T1000 (cell line): ENCODE measurements around the gene DENND1A.

Source experiments
- DNase-seq: peaks from one replicate; lab custom pipeline; 2025; ENCODE audit warnings: mixed read lengths; lab: John Stamatoyannopoulos, UW

Gene DENND1A

GRCh38 chr9:123394291-123395235 lies 535.4 kb downstream of the DENND1A start:
- no peak for DNase-seq

DNA sequence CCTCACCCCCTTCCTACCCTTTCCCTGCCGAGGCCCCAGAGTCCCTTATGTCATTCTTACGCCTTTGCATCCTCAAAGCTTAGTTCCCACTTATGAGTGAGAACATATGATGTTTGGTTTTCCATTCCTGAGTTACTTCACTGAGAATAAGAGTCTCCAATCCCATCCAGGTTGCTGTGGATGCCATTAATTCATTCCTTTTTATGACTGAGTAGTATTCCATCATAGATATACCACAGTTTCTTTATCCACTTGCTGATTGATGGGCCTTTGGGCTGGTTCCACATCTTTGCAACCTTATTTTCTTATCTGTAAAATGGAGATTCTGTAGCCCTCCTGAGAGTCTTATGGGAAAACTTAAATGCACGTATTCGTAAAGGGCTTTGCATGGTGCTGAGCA lies 537.1 kb downstream of the DENND1A start:
- no peak for DNase-seq

DNA sequence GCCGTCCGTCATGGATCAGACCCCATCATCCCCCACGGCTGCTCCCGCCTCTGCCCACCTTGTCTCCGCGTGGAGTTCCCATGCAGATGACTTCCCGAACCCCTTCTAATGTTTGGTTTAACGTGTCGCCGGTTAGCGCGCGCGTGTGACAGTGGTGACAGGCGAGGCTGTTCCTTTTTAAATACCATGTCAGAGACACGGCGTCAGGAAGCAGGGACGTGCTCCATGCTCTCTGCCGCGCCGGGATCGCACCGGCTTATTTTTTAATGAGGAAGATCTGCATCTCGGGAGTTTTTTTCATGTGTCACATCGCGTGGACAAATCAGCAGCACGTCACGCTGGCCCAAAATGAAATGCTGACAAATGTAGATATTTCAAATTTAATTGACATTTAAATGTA lies 538.0 kb downstream of the DENND1A start:
- no peak for DNase-seq

DNA sequence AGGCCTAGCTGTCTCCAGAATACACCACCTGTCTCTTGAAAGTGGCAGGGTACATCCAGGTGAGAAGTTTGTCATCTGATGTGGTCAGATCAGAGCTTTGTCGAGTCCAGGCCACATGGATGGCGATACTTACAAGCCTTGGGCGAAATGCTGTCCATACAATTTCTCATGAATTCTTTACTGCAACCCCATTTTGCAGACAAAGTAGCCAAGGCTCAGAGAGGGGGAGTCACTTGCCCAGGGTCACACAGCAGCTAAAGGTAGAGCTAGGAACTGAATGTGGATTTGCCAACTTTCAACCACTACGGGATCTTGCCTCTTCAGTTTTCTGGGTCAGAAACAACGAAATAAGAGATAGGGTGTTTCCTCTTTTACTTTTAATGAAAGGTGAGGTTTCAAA lies 538.7 kb downstream of the DENND1A start:
- no peak for DNase-seq

DNA sequence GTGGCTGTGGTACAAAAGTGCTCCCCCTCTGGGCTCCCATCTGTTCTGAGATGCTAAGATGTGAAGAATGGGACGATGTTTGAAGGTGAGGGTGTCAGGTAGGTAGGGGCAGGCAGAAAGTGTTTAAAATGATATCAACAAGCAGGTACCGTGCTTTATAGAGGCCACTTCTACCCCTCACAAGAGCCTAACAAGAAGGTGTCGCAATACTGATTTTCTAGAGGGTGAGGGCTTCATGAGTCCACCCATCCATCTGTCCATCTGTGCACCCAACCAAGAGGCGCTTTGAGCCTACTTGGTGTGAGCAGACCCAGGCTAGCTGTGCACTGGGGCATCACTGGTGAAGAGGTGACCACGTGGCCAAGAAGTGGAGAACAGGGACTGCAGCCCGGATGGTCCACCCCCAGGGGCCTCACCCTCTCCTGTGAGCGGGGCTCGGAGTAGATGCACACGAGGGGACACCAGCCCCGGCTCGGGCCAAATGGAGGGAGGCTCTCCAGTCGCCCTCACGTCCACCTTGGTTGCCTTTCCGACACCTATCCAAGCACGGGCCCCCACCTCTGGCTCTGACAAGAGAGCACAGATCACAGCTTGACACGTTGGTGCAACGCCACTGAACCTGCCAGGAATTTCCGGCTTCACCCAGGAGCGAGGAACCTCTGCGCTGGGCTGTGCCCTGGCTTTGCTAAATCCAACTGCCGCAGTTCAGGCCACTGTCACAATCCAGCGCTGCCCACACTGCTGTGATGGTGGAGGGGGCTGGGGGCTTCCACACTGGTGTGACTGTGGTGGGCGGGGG lies 539.4 kb downstream of the DENND1A start:
- no peak for DNase-seq

GRCh38 chr9:123389698-123390097 lies 540.2 kb downstream of the DENND1A start:
- DNase-seq, result no peak

DNA sequence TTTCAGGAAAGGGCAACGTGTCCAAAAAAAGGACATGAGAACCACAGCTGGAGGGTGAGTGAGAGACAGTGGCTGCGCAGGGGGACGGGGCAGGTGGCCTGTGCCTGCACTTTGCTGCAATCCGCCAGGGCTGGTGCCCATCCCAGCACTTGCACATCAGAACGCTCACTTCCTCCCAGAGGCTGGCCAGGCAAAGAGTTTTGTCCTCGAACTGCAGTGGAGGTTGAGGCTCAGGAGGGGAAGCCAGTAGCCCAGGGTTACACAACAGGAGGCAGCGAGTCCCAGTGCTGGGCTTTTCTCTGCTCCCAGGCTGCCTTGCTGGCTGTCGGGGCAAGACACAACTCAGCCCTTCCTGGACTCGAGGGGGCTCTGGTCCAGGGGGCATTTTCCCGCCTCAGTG lies 540.9 kb downstream of the DENND1A start:
- no peak for DNase-seq

DNA sequence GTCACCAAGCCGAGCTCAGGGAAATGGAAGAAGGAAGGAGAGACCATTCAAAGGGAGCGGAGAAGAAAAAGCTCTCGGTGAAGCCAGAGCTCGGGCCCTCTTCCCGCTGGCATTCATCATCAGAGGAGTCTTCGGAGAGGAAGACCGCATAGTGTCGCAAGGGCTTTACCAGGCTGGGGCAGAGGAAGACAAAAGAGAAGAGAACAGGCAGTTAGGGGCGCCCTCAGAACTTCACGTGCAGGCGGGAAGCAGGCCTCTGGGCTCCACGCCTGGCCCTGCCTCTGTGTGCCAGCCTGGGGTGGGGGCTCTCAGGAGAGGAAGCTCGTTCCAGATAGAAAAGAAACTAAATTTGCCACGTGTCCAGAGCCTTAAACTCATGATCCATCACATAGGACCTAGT lies 542.2 kb downstream of the DENND1A start:
- no peak for DNase-seq

DNA sequence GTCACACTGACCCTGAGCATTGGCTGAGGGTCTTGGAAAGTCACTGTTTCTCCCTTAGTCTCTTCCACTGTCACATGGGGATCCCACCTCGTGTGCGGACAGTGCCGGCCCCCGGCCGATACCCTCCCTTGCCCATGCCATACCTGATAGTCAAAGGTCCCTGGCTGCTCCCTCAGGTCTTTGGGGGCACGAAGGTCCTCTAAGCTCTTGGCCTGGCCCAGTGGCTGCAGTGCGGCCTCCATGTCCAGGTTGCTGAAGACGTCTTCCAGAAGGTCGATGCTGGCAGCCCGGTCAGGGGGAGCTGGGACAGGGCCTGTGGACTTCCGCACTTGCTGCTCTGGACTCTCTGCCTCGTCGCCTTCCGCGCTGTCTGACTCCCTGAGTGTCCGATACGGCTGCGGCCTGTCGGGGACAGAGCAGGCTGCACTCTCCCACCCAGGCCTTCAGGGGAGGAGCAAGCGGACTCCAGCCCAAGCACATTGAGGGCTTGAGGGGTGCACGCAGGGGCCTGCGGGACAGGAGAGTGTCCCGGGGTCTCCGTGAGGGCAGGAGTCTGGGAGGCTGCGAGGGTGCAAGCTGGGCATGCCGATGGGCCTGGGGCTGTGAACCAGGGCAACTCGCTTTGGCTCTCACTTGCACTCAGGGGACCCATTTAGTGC lies 546.3 kb downstream of the DENND1A start:
- no peak for DNase-seq

DNA sequence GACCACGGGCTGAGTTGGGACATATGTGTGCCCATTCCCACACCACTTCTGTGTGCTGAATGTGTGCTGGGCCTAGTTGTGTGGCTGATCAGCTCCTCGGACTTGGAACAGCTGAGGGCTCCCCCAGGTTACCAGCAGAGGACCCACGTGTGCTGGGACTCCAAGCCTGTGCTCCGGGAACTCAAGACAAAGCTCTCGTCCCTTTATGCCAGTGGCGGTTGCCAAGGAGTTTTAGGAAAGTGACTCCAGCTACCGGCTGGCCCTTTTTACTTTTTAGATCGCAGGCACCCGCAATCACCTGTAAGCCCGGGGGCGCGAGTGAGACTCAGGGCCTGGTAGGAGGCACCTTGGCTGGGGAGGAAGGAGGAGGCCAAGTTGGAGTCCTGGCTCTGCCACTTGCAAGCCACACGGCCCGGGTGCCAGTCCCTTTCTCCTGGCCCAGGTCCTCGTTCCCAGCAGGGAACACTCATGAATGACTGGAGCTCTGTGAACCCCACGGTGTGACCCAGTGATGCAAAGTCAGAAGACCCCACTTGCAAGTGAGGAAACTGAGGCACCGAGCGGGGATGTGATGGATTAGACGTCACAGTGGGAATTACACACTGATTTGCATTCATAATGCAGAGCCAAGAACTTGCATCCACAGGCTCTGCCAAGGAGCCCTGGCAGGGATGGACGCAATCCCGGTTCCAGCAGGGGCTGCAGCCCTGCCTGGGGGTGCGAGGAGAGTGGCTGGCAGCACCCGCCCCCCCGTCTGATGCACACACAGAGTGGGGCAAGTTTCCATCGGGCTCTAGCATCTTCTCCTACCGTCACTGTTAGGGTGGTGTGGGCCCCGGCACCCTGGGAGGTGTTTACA lies 547.0 kb downstream of the DENND1A start:
- DNase-seq, result no peak

- no peak for DNase-seq
Observed at GRCh38 chr9:123380852-123381705, 548.8 kb downstream of the DENND1A start.

DNA sequence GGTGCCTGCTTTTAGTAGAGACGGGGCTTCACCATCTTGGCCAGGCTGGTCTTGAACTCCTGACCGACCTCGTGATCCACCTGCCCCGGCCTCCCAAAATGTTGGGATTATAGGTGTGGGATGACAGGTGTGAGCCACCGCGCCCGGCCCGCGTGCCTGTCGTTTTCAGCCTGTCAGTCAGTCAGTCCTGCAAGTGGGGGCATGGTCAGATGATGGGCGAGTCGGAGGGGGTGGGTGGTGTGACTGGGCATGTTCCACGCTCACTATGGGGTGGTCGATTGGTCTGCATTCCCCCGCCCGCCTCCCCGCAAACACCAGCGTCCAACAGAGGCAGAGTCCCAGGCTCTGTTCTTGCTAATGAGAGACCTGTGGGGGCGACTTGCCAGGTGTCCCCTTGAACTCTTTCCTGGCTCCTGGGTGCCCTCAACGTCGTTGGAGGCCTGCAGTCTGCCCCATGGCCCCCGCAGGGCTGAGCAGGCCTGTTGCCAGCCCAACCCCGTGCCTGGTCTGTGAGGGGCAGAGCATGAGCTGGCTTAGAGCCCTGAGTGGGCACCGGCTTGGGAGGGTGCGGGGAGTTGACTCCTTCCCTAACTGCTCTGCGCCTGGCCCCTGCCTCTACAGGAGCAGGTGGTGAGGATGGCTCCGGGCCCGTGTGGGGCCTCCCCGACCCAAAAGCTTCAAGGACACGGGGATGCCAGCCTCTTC lies 550.8 kb downstream of the DENND1A start:
- no peak for DNase-seq

GRCh38 chr9:123378025-123378424 lies 551.9 kb downstream of the DENND1A start:
- DNase-seq, result no peak

DNA sequence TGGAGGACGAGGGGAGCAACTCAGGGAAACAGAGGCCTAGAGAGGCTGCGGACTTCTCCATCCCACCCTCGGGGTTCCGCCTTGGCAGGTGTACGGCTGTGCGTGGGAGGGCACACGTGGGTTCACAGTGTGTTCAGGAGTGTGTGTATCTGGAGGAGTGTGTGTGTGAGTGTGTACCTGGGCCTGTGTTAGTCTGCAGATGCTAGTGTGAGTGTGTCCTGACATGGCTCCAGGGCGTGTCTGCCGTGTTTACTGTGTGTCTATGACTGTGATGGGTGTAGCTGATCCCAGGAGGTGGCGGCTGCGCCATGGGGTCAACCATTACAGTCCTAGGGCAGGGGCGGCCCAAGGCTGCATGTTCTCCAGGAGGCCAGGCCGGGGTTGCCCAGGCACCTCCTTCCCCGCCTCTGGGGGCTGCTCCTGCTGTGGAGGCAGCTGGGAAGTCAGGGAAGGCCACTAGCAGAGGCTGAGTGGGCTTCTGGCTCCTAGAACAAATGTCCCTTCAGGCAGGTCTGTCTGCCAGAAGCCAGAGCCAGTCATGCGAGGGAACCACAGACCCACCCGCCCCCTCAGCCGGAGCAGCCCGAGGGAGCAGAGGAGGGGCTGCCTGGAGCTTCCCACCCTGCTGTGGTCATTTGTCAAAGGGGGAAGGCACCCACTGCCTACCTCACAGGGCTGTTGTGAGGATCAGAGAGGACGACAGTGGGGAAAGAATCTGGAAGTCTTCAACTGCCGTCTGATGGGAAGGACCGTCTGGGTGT lies 552.5 kb downstream of the DENND1A start:
- DNase-seq, result no peak

DNA sequence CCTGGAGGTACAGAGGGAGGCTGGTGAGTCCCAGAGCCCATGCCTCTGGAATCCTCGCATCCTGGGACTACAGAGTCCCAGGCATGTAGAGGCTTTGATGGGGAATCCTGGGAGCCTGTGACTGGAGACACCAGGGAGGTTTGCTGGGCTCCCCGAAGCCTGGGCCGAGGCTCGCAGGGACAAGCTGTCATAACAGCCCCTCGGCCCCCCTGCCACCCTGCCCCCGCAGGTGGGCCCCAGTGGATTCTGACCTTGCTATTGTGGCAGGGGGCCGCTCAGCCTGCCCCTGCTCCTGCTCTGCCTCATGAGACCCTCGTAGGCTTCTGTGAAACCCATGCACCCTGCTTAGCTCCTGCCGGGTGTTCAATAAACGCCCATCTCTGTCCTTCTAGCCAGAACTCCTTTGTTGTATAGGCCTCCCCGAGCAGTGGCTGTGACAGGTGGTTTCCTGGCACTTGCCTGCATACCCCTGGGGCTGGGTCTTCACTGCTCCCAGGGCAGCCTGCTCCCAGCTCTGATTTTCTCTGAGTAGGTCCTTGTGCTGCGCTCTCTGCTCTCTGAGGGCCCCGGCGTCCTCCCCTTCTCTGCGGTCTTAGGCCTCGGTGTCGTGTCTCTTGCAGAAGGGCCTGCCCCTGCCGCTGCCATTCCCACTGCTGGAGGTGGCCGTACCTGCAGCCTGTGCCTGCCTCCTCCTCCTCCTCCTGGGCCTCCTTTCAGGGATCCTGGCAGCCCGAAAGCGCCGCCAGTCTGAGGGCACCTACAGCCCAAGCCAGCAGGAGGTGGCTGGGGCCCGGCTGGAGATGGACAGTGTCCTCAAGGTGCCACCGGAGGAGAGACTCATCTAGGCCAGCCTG lies 553.5 kb downstream of the DENND1A start:
- no peak for DNase-seq

- DNase-seq, result no peak
Observed at GRCh38 chr9:123375469-123376132, 554.3 kb downstream of the DENND1A start.

GRCh38 chr9:123373946-123374345 lies 556.0 kb downstream of the DENND1A start:
- DNase-seq, result no peak

- DNase-seq, result no peak
Observed at GRCh38 chr9:123373447-123373923, 556.4 kb downstream of the DENND1A start.
